SK-N-SH (cell line): ENCODE measurements around the gene SLC25A47. TPM values are rescaled to one million over a fixed set of nuclear protein-coding genes. Genes with fewer than 3 reads are reported as not detected.

ENCODE experiments used
- CTCF ChIA-PET: fragments of 300-600, 350-600 bp; formaldehyde crosslinking; extraction: SDS; loops from one replicate; lab custom pipeline; 2021; lab: Yijun Ruan, JAX
- POLR2A ChIA-PET: fragments of 350-600 bp; sonication (Branson Sonifier 250); formaldehyde crosslinking; extraction: SDS; loops from one replicate; lab custom pipeline; 2020; ENCODE audit warnings: antibody characterized with exemption, inconsistent platforms; lab: Yijun Ruan, JAX
- DNase-seq: peaks from one replicate; pipeline ENCODE4 v3.0.0; 2012
- H2AFZ ChIP-seq: fragments of 200-600 bp; sonication (generic); 2 replicates; pipeline ENCODE4 v1.8.1; 2016; ENCODE audit warnings: antibody characterized with exemption, mild to moderate bottlenecking, low read depth
- H3F3A ChIP-seq: fragments of 200-600 bp; sonication (generic); replicated peaks from 2 replicates; pipeline ENCODE3; 2016; ENCODE audit warnings: antibody characterized with exemption, mild to moderate bottlenecking; ENCODE audit not compliant: insufficient read depth
- H3K27ac ChIP-seq, 2 experiments: fragments of 200-500 bp in 1 of 2; fragments of 200-600 bp in 1 of 2; sonication (Bioruptor generic) in 1 of 2; sonication (generic), shearing (Covaris generic) in 1 of 2; 2 replicates each; pipeline versions ENCODE4 v1.5.1 to v1.6.1; 2014 to 2016; ENCODE audit warnings: low read depth in 2 of 2, inconsistent platforms in 1 of 2, low read length in 1 of 2, mild to moderate bottlenecking in 1 of 2, mixed read lengths in 1 of 2
- H3K27me3 ChIP-seq: fragments of 200-600 bp; sonication (generic), shearing (Covaris generic); 2 replicates; pipeline ENCODE4 v1.6.1; 2016; ENCODE audit warnings: mixed run types; ENCODE audit not compliant: insufficient read depth
- H3K36me3 ChIP-seq, 2 experiments: fragments of 200-500 bp in 1 of 2; fragments of 200-600 bp in 1 of 2; sonication (Bioruptor generic) in 1 of 2; sonication (generic) in 1 of 2; replicated peaks in 1 of 2; 2 replicates each; pipeline versions ENCODE3 to v1.5.1; 2014 to 2016; ENCODE audit warnings: low read length in 1 of 2, mild to moderate bottlenecking in 1 of 2; ENCODE audit not compliant: insufficient read depth in 2 of 2, control insufficient read depth in 1 of 2
- H3K4me1 ChIP-seq, 2 experiments: fragments of 200-500 bp in 1 of 2; fragments of 200-600 bp in 1 of 2; sonication (Bioruptor generic) in 1 of 2; sonication (generic), shearing (Covaris generic) in 1 of 2; 2 replicates each; pipeline versions ENCODE4 v1.5.1 to v1.6.1; 2014 to 2016; ENCODE audit warnings: low read depth in 1 of 2, low read length in 1 of 2, mixed run types in 1 of 2; ENCODE audit not compliant: insufficient read depth in 2 of 2, control insufficient read depth in 1 of 2
- H3K4me2 ChIP-seq: fragments of 200-600 bp; sonication (generic), shearing (Covaris generic); 2 replicates; pipeline ENCODE4 v1.6.1; 2017; ENCODE audit warnings: mixed run types
- H3K4me3 ChIP-seq, 2 experiments: fragments of 200-500 bp in 1 of 2; fragments of 200-600 bp in 1 of 2; sonication (Bioruptor generic) in 1 of 2; sonication (generic), shearing (Covaris generic) in 1 of 2; 2 replicates each; pipeline versions ENCODE4 v1.5.1 to v1.8.1; 2014 to 2016; ENCODE audit warnings: low read depth in 2 of 2, inconsistent platforms in 1 of 2, low read length in 1 of 2, mild to moderate bottlenecking in 1 of 2, mixed read lengths in 1 of 2, moderate library complexity in 1 of 2
- H3K79me2 ChIP-seq: fragments of 200-600 bp; sonication (generic); 2 replicates; pipeline ENCODE4 v1.8.1; 2017; ENCODE audit warnings: mild to moderate bottlenecking; ENCODE audit not compliant: insufficient read depth
- H3K9ac ChIP-seq: fragments of 200-600 bp; sonication (generic); 2 replicates; pipeline ENCODE4 v1.6.1; 2017; ENCODE audit warnings: mixed run types
- H3K9me2 ChIP-seq: fragments of 200-600 bp; sonication (generic); 2 replicates; pipeline ENCODE4 v1.6.1; 2017; ENCODE audit warnings: mixed run types
- H3K9me3 ChIP-seq: fragments of 200-600 bp; sonication (generic); 2 replicates; pipeline ENCODE4 v1.6.1; 2017; ENCODE audit warnings: mixed run types, mild to moderate bottlenecking, moderate library complexity
- H4K20me1 ChIP-seq: fragments of 200-600 bp; sonication (generic); 2 replicates; pipeline ENCODE4 v1.6.1; 2017; ENCODE audit warnings: mild to moderate bottlenecking, mixed run types; ENCODE audit not compliant: insufficient read depth
- EZH2phosphoT487 ChIP-seq: fragments of 200-600 bp; sonication (generic); IDR thresholded peaks from 2 replicates; pipeline ENCODE4 v1.6.1; 2017; ENCODE audit warnings: low read depth, mixed run types, mild to moderate bottlenecking, antibody characterized with exemption, moderate library complexity, borderline replicate concordance
- GABPA ChIP-seq: IDR thresholded peaks from 2 replicates; pipeline ENCODE4 v1.4.0; 2012; ENCODE audit warnings: low read depth, mild to moderate bottlenecking
- JUND ChIP-seq: IDR thresholded peaks from 2 replicates; pipeline ENCODE4 v1.4.0; 2012
- RFX5 ChIP-seq: IDR thresholded peaks from 2 replicates; pipeline ENCODE4 v1.6.1; 2012; ENCODE audit warnings: mild to moderate bottlenecking, improper control_type of control experiment, low read length
- SMC3 ChIP-seq: IDR thresholded peaks from 2 replicates; pipeline ENCODE4 v1.6.1; 2012; ENCODE audit warnings: low read depth, low read length, improper control_type of control experiment
- YY1 ChIP-seq: IDR thresholded peaks from 2 replicates; pipeline ENCODE4 v1.4.0; 2012; ENCODE audit warnings: low read depth, mild to moderate bottlenecking
- WGBS: methylation state at CpG from one replicate; pipeline ENCODE4 v1.1.6; 2017; ENCODE audit warnings: low lambda C conversion rate; 5-methylcytosine and 5-hydroxymethylcytosine counted together
- polyA plus RNA-seq, 3 experiments: library from polyadenylated mRNA; depleted of rRNA; stranded (reverse); fragments of >200 nt; gene quantifications; 2 replicates each; pipeline ENCODE4 v1.2.3, GENCODE V29; 2012
- TF ChIP-seq, protein P1 (sequence below): fragments of 200-600 bp; sonication (generic); IDR thresholded peaks from 2 replicates; pipeline ENCODE4 v1.6.1; 2017; ENCODE audit warnings: antibody characterized with exemption, mild to moderate bottlenecking, moderate library complexity
- TF ChIP-seq, protein P2 (sequence below): IDR thresholded peaks from 2 replicates; pipeline ENCODE4; 2012

The SLC25A47 gene
- polyA plus RNA-seq, 1 of the 3 experiments (the other 2 are of a cell fraction), result not detected

GRCh38 chr14:100292776-100293461 lies 30.2 kb upstream of the SLC25A47 start:
- Histone ChIP-seq H3K9me2 (no peaks in the 10 kb centered on the region), H3K36me3 (peaks cover 0 to 18% of the 10 kb centered on the region in 2 experiments), H3K4me2 (no peak overlapping the region)
- TF ChIP-seq EZH2phosphoT487, result no peak
- no peak for TF ChIP-seq SMC3
- TF ChIP-seq, all 33 proteins: peak for 0
- WGBS, result 96% methylated on average over 21 of the region's 42 CpGs
- no peaks in the 10 kb centered on the region; the same call in 1 of the 2 replicates for H3K79me2 ChIP-seq
- H2AFZ ChIP-seq, result no peak overlapping the region
- H4K20me1 ChIP-seq, result peaks cover 8% of the 10 kb centered on the region; the same call in 1 of the 2 replicates
- H3F3A ChIP-seq, result no peaks in the 10 kb centered on the region
- H3K9ac ChIP-seq, result no peak overlapping the region
- no peak overlapping the region for H3K27ac ChIP-seq
- no peak overlapping the region for H3K4me3 ChIP-seq
- DNase-seq, result peak; percentile 17
- ChIA-PET CTCF (interaction anchor here (1.1 to 3.1 kb wide), 2 partner anchors 10 to 85 kb away, joined by 4 to 11 read pairs; no protein-coding TSS in a partner anchor), POLR2A (no interaction called here)
- peaks cover 0 to 21% of the 10 kb centered on the region in 2 experiments; a peak in 1 of 4 replicates for H3K4me1 ChIP-seq
- no peaks in the 10 kb centered on the region for H3K27me3 ChIP-seq
- H3K9me3 ChIP-seq, result no peaks in the 10 kb centered on the region

DNA sequence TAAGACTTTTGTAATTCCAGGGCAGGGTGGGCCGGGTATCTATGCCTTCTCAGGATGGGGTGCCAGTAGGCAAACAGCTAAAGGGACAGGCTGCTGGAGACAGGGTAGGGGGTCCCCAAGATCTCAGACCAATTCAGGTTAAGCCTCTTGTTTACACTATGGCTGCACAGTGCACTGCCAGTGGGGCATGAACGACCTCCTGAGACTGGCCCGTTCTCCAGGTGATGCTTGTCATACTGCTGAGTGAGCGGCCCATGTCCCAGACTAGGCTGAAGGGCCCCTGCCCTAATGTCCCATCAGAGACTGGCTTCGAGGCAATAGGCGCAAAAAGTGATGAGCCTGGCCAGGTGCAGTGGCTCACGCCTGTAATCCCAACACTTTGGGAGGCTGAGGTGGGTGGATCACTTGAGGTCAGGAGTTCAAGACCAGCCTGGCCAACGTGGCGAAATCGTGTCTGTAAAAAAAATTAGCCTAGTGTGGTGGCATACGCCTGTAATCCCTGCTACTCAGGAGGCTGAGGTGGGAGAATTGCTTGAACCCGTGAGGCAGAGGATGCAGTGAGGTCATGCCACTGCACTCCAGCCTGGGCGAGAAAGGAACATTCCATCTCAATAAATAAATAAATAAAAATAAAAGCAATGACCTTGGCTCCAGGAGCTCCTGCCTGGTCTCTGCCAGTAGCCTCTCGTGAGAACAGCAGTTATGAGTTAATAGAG lies 29.5 kb upstream of the SLC25A47 start:
- Histone ChIP-seq H3F3A (no peaks in the 10 kb centered on the region), H3K9ac (no peak overlapping the region), H3K4me3 (no peak overlapping the region), H3K4me1 (peaks cover 0 to 18% of the 10 kb centered on the region in 2 experiments; a peak in 1 of 4 replicates), H3K4me2 (no peak overlapping the region), H2AFZ (no peak overlapping the region), H3K27ac (no peak overlapping the region), H3K36me3 (peaks cover 0 to 18% of the 10 kb centered on the region in 2 experiments), H4K20me1 (peaks cover 8% of the 10 kb centered on the region; the same call in 1 of the 2 replicates), H3K9me2 (no peaks in the 10 kb centered on the region), H3K79me2 (no peaks in the 10 kb centered on the region; the same call in 1 of the 2 replicates), H3K9me3 (no peaks in the 10 kb centered on the region), H3K27me3 (no peaks in the 10 kb centered on the region)
- DNase-seq, result peak; percentile 17
- POLR2A ChIA-PET, result no interaction called here
- WGBS, result 92% methylated on average over 11 of the region's 14 CpGs
- CTCF ChIA-PET, result interaction anchor here (1.2 to 3.7 kb wide), 2 partner anchors 9 kb away, joined by 3 to 40 read pairs; no protein-coding TSS in a partner anchor
- TF ChIP-seq YY1 (no peak), GABPA (no peak), JUND (no peak), RFX5 (no peak)
- TF ChIP-seq, protein P1, sequence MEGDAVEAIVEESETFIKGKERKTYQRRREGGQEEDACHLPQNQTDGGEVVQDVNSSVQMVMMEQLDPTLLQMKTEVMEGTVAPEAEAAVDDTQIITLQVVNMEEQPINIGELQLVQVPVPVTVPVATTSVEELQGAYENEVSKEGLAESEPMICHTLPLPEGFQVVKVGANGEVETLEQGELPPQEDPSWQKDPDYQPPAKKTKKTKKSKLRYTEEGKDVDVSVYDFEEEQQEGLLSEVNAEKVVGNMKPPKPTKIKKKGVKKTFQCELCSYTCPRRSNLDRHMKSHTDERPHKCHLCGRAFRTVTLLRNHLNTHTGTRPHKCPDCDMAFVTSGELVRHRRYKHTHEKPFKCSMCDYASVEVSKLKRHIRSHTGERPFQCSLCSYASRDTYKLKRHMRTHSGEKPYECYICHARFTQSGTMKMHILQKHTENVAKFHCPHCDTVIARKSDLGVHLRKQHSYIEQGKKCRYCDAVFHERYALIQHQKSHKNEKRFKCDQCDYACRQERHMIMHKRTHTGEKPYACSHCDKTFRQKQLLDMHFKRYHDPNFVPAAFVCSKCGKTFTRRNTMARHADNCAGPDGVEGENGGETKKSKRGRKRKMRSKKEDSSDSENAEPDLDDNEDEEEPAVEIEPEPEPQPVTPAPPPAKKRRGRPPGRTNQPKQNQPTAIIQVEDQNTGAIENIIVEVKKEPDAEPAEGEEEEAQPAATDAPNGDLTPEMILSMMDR, result no peak
- TF ChIP-seq, protein P2, sequence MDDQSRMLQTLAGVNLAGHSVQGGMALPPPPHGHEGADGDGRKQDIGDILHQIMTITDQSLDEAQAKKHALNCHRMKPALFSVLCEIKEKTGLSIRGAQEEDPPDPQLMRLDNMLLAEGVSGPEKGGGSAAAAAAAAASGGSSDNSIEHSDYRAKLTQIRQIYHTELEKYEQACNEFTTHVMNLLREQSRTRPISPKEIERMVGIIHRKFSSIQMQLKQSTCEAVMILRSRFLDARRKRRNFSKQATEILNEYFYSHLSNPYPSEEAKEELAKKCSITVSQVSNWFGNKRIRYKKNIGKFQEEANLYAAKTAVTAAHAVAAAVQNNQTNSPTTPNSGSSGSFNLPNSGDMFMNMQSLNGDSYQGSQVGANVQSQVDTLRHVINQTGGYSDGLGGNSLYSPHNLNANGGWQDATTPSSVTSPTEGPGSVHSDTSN, result no peak
